H9 (cell line): ENCODE measurements around the gene DPF3. TPM values are rescaled to one million over a fixed set of nuclear protein-coding genes. Genes with fewer than 3 reads are reported as not detected.

Experiments
- DNase-seq: peaks from one replicate; pipeline ENCODE4 v3.0.0-alpha.2; 2017
- H2AFZ ChIP-seq: one replicate; pipeline ENCODE4 v1.6.1; 2013; ENCODE audit warnings: mild to moderate bottlenecking, low read length, control low read depth, moderate library complexity
- H2AK5ac ChIP-seq: 2 replicates; pipeline ENCODE4 v1.6.1; 2013; ENCODE audit warnings: low read length, control low read depth, mixed read lengths; ENCODE audit not compliant: insufficient read length
- H2BK120ac ChIP-seq: one replicate; pipeline ENCODE4 v1.6.1; 2013; ENCODE audit warnings: low read depth, mild to moderate bottlenecking, low read length, control low read depth, inconsistent platforms; ENCODE audit not compliant: poor library complexity, severe bottlenecking
- H2BK12ac ChIP-seq: 2 replicates; pipeline ENCODE4 v1.6.1; 2013; ENCODE audit warnings: low read length, control low read depth, mixed read lengths, low read depth; ENCODE audit not compliant: insufficient read length
- H2BK15ac ChIP-seq: 2 replicates; pipeline ENCODE4 v1.6.1; 2013; ENCODE audit warnings: low read depth, low read length, control low read depth
- H2BK20ac ChIP-seq: one replicate; pipeline ENCODE4 v1.6.1; 2013; ENCODE audit warnings: low read depth, mild to moderate bottlenecking, low read length, control low read depth, inconsistent platforms; ENCODE audit not compliant: poor library complexity, severe bottlenecking
- H2BK5ac ChIP-seq: 2 replicates; pipeline ENCODE4 v1.6.1; 2013; ENCODE audit warnings: low read length, control low read depth, mixed read lengths; ENCODE audit not compliant: insufficient read length
- H3K14ac ChIP-seq: 2 replicates; pipeline ENCODE4 v1.6.1; 2013; ENCODE audit warnings: low read length, control low read depth; ENCODE audit not compliant: insufficient read depth
- H3K18ac ChIP-seq: 2 replicates; pipeline ENCODE4 v1.6.1; 2013; ENCODE audit warnings: low read depth, mild to moderate bottlenecking, mixed read lengths, low read length, control low read depth; ENCODE audit not compliant: insufficient read length
- H3K23ac ChIP-seq: 2 replicates; pipeline ENCODE4 v1.6.1; 2013; ENCODE audit warnings: low read length, control low read depth, mixed read lengths, low read depth; ENCODE audit not compliant: insufficient read length
- H3K23me2 ChIP-seq: 2 replicates; pipeline ENCODE4 v1.6.1; 2013; ENCODE audit warnings: low read depth, mild to moderate bottlenecking, mixed read lengths, low read length, control low read depth; ENCODE audit not compliant: insufficient read length, poor library complexity, severe bottlenecking
- H3K27ac ChIP-seq: 2 replicates; pipeline ENCODE4 v1.5.1; 2013; ENCODE audit warnings: low read length, control low read depth, mixed read lengths, low read depth; ENCODE audit not compliant: insufficient read length
- H3K27me3 ChIP-seq: 2 replicates; pipeline ENCODE4 v1.6.1; 2013; ENCODE audit warnings: low read length, control low read depth, inconsistent platforms; ENCODE audit not compliant: insufficient read depth
- H3K4ac ChIP-seq: 2 replicates; pipeline ENCODE4 v1.6.1; 2013; ENCODE audit warnings: low read depth, mild to moderate bottlenecking, control low read depth, inconsistent platforms, low read length, moderate library complexity
- H3K4me1 ChIP-seq: 2 replicates; pipeline ENCODE4 v1.6.1; 2013; ENCODE audit warnings: low read length, control low read depth, inconsistent platforms; ENCODE audit not compliant: insufficient read depth
- H3K4me2 ChIP-seq: 2 replicates; pipeline ENCODE4 v1.6.1; 2013; ENCODE audit warnings: low read length, control low read depth, mixed read lengths; ENCODE audit not compliant: insufficient read length, insufficient read depth
- H3K56ac ChIP-seq: 2 replicates; pipeline ENCODE4 v1.6.1; 2013; ENCODE audit warnings: low read depth, mild to moderate bottlenecking, mixed read lengths, low read length, control low read depth; ENCODE audit not compliant: insufficient read length
- H3K79me1 ChIP-seq: 2 replicates; pipeline ENCODE4 v1.6.1; 2013; ENCODE audit warnings: low read depth, mild to moderate bottlenecking, moderate library complexity, low read length, control low read depth, inconsistent platforms; ENCODE audit not compliant: insufficient read depth, poor library complexity, severe bottlenecking
- H3K79me2 ChIP-seq: 2 replicates; pipeline ENCODE4 v1.6.1; 2013; ENCODE audit warnings: low read length, control low read depth, inconsistent platforms; ENCODE audit not compliant: insufficient read depth
- H3K9ac ChIP-seq: 2 replicates; pipeline ENCODE4 v1.6.1; 2013; ENCODE audit warnings: low read length, control low read depth, mixed read lengths; ENCODE audit not compliant: insufficient read length; ENCODE audit errors: extremely low read depth
- H3K9me3 ChIP-seq: one replicate; pipeline ENCODE4 v1.6.1; 2013; ENCODE audit warnings: low read depth, low read length, inconsistent platforms; ENCODE audit not compliant: control insufficient read depth
- H3T11ph ChIP-seq: one replicate; pipeline ENCODE4 v1.6.1; 2013; ENCODE audit warnings: mild to moderate bottlenecking, low read length, control low read depth, inconsistent platforms
- H4K20me1 ChIP-seq: one replicate; pipeline ENCODE4 v1.6.1; 2013; ENCODE audit not compliant: control insufficient read depth, insufficient read length, insufficient read depth
- H4K5ac ChIP-seq: 2 replicates; pipeline ENCODE4 v1.6.1; 2013; ENCODE audit warnings: low read depth, mild to moderate bottlenecking, mixed read lengths, low read length, control low read depth; ENCODE audit not compliant: insufficient read length
- H4K8ac ChIP-seq: replicated peaks from 2 replicates; pipeline ENCODE4 v1.6.1; 2013; ENCODE audit warnings: low read length, control low read depth, mixed read lengths, low read depth; ENCODE audit not compliant: insufficient read length
- H4K91ac ChIP-seq: 2 replicates; pipeline ENCODE4 v1.6.1; 2013; ENCODE audit warnings: low read depth, mild to moderate bottlenecking, moderate library complexity, mixed read lengths, low read length, control low read depth; ENCODE audit not compliant: insufficient read length
- H3K27ac Mint-ChIP-seq, 3 experiments: 2 replicates in 2 of 3; 3 replicates in 1 of 3; pipeline ENCODE4 v1.8.0; 2020 to 2021; ENCODE audit warnings: mixed read lengths in 3 of 3, mild to moderate bottlenecking in 1 of 3, moderate library complexity in 1 of 3
- H3K27me3 Mint-ChIP-seq: 2 replicates; pipeline ENCODE4 v1.8.0; 2021; ENCODE audit warnings: low read depth, mild to moderate bottlenecking, moderate library complexity, mixed read lengths
- H3K36me3 Mint-ChIP-seq, 3 experiments: 2 replicates in 2 of 3; 3 replicates in 1 of 3; pipeline ENCODE4 v1.8.0; 2020 to 2021; ENCODE audit warnings: low read depth in 3 of 3, mixed read lengths in 3 of 3; ENCODE audit not compliant: insufficient read depth in 1 of 3
- H3K4me1 Mint-ChIP-seq, 2 experiments: 2 replicates each; pipeline ENCODE4 v1.8.0; 2020; ENCODE audit warnings: mixed read lengths in 2 of 2
- H3K4me3 Mint-ChIP-seq, 2 experiments: 2 replicates in 1 of 2; 3 replicates in 1 of 2; pipeline ENCODE4 v1.8.0; 2020 to 2021; ENCODE audit warnings: mild to moderate bottlenecking in 2 of 2, mixed read lengths in 2 of 2, moderate library complexity in 1 of 2
- H3K9me3 Mint-ChIP-seq, 2 experiments: 2 replicates in 1 of 2; 3 replicates in 1 of 2; pipeline ENCODE4 v1.8.0; 2020; ENCODE audit warnings: mild to moderate bottlenecking in 2 of 2, mixed read lengths in 2 of 2, moderate library complexity in 1 of 2
- WGBS: extraction: QIAGEN DNeasy Blood & Tissue Kit; methylation state at CpG from one replicate; pipeline ENCODE4 v1.1.7; 2013; ENCODE audit warnings: missing lambda C conversion rate, low lambda C conversion rate, mixed read lengths; ENCODE audit not compliant: insufficient read length; ENCODE audit errors: extremely low coverage; 5-methylcytosine and 5-hydroxymethylcytosine counted together
- total RNA-seq: library from RNA; stranded (reverse); gene quantifications from 2 replicates; pipeline ENCODE4 v1.2.1, GENCODE V29; 2021
- TF ChIP-seq, protein P1 (sequence below): fragments of 200-600 bp; sonication (generic); conservative IDR thresholded peaks from 3 replicates; pipeline ENCODE4 v1.8.0; 2021; ENCODE audit warnings: antibody characterized with exemption, mild to moderate bottlenecking

DPF3 gene
- total RNA-seq, 1 experiment from 2014 or later = not detected

DNA sequence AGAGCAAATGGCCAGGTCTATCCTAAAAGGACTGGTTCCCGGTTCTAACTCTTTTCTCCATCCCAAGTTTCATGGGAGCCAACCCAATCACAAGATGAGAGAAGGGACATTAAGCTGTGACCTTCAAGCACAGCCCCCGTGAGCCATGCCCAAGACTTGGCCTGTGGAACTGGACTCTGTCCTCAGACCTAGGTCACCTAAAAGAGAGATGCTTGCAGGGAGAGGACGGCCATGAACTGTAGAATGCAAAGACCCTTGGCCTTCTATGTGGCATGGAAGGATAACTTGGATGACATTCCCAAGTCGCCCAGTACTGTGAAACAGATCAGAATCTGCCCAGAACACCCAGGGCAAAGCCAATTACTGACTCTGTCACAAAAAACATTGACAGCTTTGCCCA, 263.5 kb downstream of the DPF3 start:
- Histone ChIP-seq H4K91ac (no peak overlapping the region), H3K27ac (no peak overlapping the region), H2BK5ac (no peak overlapping the region), H3K18ac (no peak overlapping the region), H3K4me1 (no peaks in the 10 kb centered on the region), H3K4me2 (no peak overlapping the region), H3K23ac (no peak overlapping the region), H3K27me3 (peaks cover 2% of the 10 kb centered on the region; the same call in 1 of the 2 replicates), H2AK5ac (no peak overlapping the region), H4K8ac (no peak overlapping the region), H3K4ac (no peak overlapping the region), H2BK120ac (no peak overlapping the region), H3T11ph (no peak overlapping the region), H4K5ac (no peak overlapping the region), H2BK20ac (no peak overlapping the region), H3K14ac (no peak overlapping the region), H3K9me3 (no peaks in the 10 kb centered on the region), H3K56ac (no peak overlapping the region), H4K20me1 (no peaks in the 10 kb centered on the region), H3K79me2 (no peaks in the 10 kb centered on the region), H3K9ac (no peak overlapping the region), H2BK12ac (no peak overlapping the region), H2BK15ac (no peak overlapping the region), H2AFZ (no peak overlapping the region), H3K79me1 (no peaks in the 10 kb centered on the region), H3K23me2 (no peaks in the 10 kb centered on the region)
- DNase-seq = no peak
- H3K36me3 Mint-ChIP-seq = peaks cover 0 to 10% (median 5%) of the 10 kb centered on the region in 3 experiments; a peak in 4 of 7 replicates
- no peak overlapping the region for H3K4me3 Mint-ChIP-seq
- H3K4me1 Mint-ChIP-seq = no peaks in the 10 kb centered on the region; a peak in 1 of 4 replicates
- TF ChIP-seq, protein P1, sequence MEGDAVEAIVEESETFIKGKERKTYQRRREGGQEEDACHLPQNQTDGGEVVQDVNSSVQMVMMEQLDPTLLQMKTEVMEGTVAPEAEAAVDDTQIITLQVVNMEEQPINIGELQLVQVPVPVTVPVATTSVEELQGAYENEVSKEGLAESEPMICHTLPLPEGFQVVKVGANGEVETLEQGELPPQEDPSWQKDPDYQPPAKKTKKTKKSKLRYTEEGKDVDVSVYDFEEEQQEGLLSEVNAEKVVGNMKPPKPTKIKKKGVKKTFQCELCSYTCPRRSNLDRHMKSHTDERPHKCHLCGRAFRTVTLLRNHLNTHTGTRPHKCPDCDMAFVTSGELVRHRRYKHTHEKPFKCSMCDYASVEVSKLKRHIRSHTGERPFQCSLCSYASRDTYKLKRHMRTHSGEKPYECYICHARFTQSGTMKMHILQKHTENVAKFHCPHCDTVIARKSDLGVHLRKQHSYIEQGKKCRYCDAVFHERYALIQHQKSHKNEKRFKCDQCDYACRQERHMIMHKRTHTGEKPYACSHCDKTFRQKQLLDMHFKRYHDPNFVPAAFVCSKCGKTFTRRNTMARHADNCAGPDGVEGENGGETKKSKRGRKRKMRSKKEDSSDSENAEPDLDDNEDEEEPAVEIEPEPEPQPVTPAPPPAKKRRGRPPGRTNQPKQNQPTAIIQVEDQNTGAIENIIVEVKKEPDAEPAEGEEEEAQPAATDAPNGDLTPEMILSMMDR = no peak
- no CpG with 5 or more reads among the region's 4 CpGs for WGBS
- peaks cover 12 to 17% of the 10 kb centered on the region in 2 experiments for H3K9me3 Mint-ChIP-seq
- H3K27me3 Mint-ChIP-seq = peaks cover 17% of the 10 kb centered on the region
- no peak overlapping the region for H3K27ac Mint-ChIP-seq
